K562 (cell line): Measurements from ENCODE around the gene NLGN4X. TPM values are rescaled to one million over a fixed set of nuclear protein-coding genes. Genes with fewer than 3 reads are reported as not detected.

Experiments
- ATAC-seq: fragments of 200-7000 bp; cut with Tn5 transposase; 3 replicates; pipeline ENCODE4 v1.9.1; 2020; ENCODE audit warnings: moderate library complexity
- BruUV-seq: library from RNA; stranded (reverse); fragments of 400-500 nt; replicated peaks from 2 replicates; lab custom pipeline; 2021; lab: Mats Ljungman, UMichigan
- CTCF ChIA-PET: fragments of 300-600 bp; formaldehyde crosslinking; extraction: SDS; loops from one replicate; lab custom pipeline; 2021; ENCODE audit warnings: low intra/inter-chr PET ratio; lab: Yijun Ruan, JAX
- POLR2A ChIA-PET: fragments of 300-600, 350-650 bp; sonication (Branson Sonifier 250); formaldehyde crosslinking; extraction: SDS; loops from one replicate; lab custom pipeline; 2021; ENCODE audit warnings: antibody characterized with exemption, inconsistent platforms; lab: Yijun Ruan, JAX
- DNase-seq, 4 experiments: peaks; one replicate each; pipeline versions ENCODE4 v3.0.0 to v3.0.0-alpha.2; 2011 to 2018; ENCODE audit warnings: low spot score in 3 of 4, mixed read lengths in 3 of 4; ENCODE audit errors: extremely low read depth in 1 of 4
- FAIRE-seq: peaks from 2 replicates; lab custom pipeline; 2011; peaks lifted over from hg19 to GRCh38; lab: Jason Lieb, UNC
- H2AFZ ChIP-seq: 2 replicates; pipeline ENCODE4 v1.6.0; 2011; ENCODE audit warnings: low read depth, low read length, control low read depth, inconsistent platforms
- H3K27ac ChIP-seq: fragments of 200-600 bp; 3 replicates; pipeline ENCODE4 v1.8.0; 2011; ENCODE audit warnings: low read depth, mild to moderate bottlenecking, control low read depth, inconsistent platforms, low read length, moderate library complexity, mixed read lengths; ENCODE audit errors: extremely low read depth
- H3K27me3 ChIP-seq, 2 experiments: fragments of 300-600 bp in 1 of 2; 2 replicates in 1 of 2; 3 replicates in 1 of 2; pipeline versions ENCODE4 v1.6.0 to v1.8.0; 2011; ENCODE audit warnings: inconsistent platforms in 2 of 2, low read length in 2 of 2, mild to moderate bottlenecking in 1 of 2, mixed read lengths in 1 of 2, moderate library complexity in 1 of 2; ENCODE audit not compliant: control insufficient read depth in 2 of 2, insufficient read depth in 2 of 2
- H3K36me3 ChIP-seq: fragments of 300-600 bp; 3 replicates; pipeline ENCODE4 v1.8.0; 2011; ENCODE audit warnings: mild to moderate bottlenecking, low read length, inconsistent platforms; ENCODE audit not compliant: control insufficient read depth, insufficient read depth
- H3K4me1 ChIP-seq, 2 experiments: fragments of 200-600 bp in 1 of 2; replicated peaks in 1 of 2; 2 replicates in 1 of 2; 3 replicates in 1 of 2; pipeline versions ENCODE4 v1.5.1 to v1.8.0; 2011; ENCODE audit warnings: inconsistent platforms in 2 of 2, low read length in 2 of 2, mild to moderate bottlenecking in 1 of 2, mixed read lengths in 1 of 2, moderate library complexity in 1 of 2; ENCODE audit not compliant: control insufficient read depth in 2 of 2, insufficient read depth in 2 of 2
- H3K4me2 ChIP-seq: 2 replicates; pipeline ENCODE4 v1.6.1; 2011; ENCODE audit warnings: low read length, control low read depth, inconsistent platforms, mixed read lengths; ENCODE audit not compliant: insufficient read depth
- H3K4me3 ChIP-seq: fragments of 200-600 bp; sonication (generic), shearing (Covaris generic); 2 replicates; pipeline ENCODE4 v1.5.1; 2016; ENCODE audit warnings: control low read depth, inconsistent platforms
- H3K79me2 ChIP-seq: fragments of 200-600 bp; 3 replicates; pipeline ENCODE4 v1.8.0; 2011; ENCODE audit warnings: low read length, inconsistent platforms; ENCODE audit not compliant: control insufficient read depth, insufficient read depth
- H3K9ac ChIP-seq, 2 experiments: 2 replicates each; pipeline versions ENCODE4 v1.6.0 to v1.6.1; 2011; ENCODE audit warnings: low read depth in 2 of 2, low read length in 2 of 2, control low read depth in 1 of 2, inconsistent platforms in 1 of 2, mild to moderate bottlenecking in 1 of 2, mixed read lengths in 1 of 2; ENCODE audit not compliant: insufficient read depth in 1 of 2
- H3K9me1 ChIP-seq: one replicate; pipeline ENCODE4 v1.6.0; 2011; ENCODE audit warnings: inconsistent platforms, mild to moderate bottlenecking, low read length, moderate library complexity; ENCODE audit not compliant: control insufficient read depth, insufficient read depth
- H3K9me3 ChIP-seq: replicated peaks from 2 replicates; pipeline ENCODE4 v1.5.1; 2011; ENCODE audit warnings: low read depth, low read length, inconsistent platforms; ENCODE audit not compliant: control insufficient read depth, insufficient read depth
- H4K20me1 ChIP-seq: replicated peaks from 2 replicates; pipeline ENCODE4 v1.6.1; 2011; ENCODE audit warnings: low read length, inconsistent platforms, mixed read lengths; ENCODE audit not compliant: control insufficient read depth, insufficient read depth
- CHD2 ChIP-seq: IDR thresholded peaks from 2 replicates; pipeline ENCODE4 v1.6.1; 2011; ENCODE audit warnings: low read depth, low read length
- CHD4 ChIP-seq: fragments of 200-600 bp; sonication (generic); IDR thresholded peaks from 3 replicates; pipeline ENCODE4 v1.6.1; 2012; ENCODE audit warnings: low read depth, mild to moderate bottlenecking, mixed read lengths, low read length, inconsistent platforms; ENCODE audit not compliant: insufficient read depth, insufficient replicate concordance, poor library complexity, severe bottlenecking
- HNRNPL ChIP-seq: fragments of 200-400 bp; formaldehyde crosslinking; IDR thresholded peaks from 2 replicates; pipeline ENCODE4 v1.6.1; 2017; ENCODE audit warnings: low read depth, mild to moderate bottlenecking, low read length
- NCOA6 ChIP-seq: fragments of 450-650 bp; IDR thresholded peaks from 2 replicates; pipeline ENCODE4 v1.6.1; 2017; ENCODE audit warnings: mild to moderate bottlenecking
- PHF8 ChIP-seq: fragments of 200-600 bp; sonication (generic); IDR thresholded peaks from 2 replicates; pipeline ENCODE4 v1.6.1; 2012; ENCODE audit warnings: mixed run types, mild to moderate bottlenecking, inconsistent platforms, low read length, moderate library complexity, borderline replicate concordance
- POLR2AphosphoS5 ChIP-seq: IDR thresholded peaks from 2 replicates; pipeline ENCODE4 v1.6.1; 2011; ENCODE audit warnings: mild to moderate bottlenecking, low read depth, low read length, moderate library complexity; ENCODE audit not compliant: control insufficient read depth, insufficient read depth
- RB1 ChIP-seq: fragments of 450-650 bp; IDR thresholded peaks from 2 replicates; pipeline ENCODE4 v1.6.1; 2017; ENCODE audit warnings: low read depth, mild to moderate bottlenecking
- SREBF1 ChIP-seq: fragments of 150-350 bp; IDR thresholded peaks from 2 replicates; pipeline ENCODE4 v1.6.1; 2014; ENCODE audit warnings: antibody characterized with exemption, low read depth, low read length, borderline replicate concordance
- SUPT5H ChIP-seq: fragments of 450-650 bp; IDR thresholded peaks from 2 replicates; pipeline ENCODE4 v1.6.1; 2016
- ZBTB40 ChIP-seq, 2 experiments: fragments of 450-650 bp in 1 of 2; sonication (generic) in 1 of 2; formaldehyde crosslinking in 1 of 2; IDR thresholded peaks; 2 replicates each; pipeline versions ENCODE4 v1.7.1 to v1.9.0; 2016 to 2022; ENCODE audit warnings: inconsistent platforms in 1 of 2, mild to moderate bottlenecking in 1 of 2, missing genetic modification reagents in 1 of 2
- ZNF263 ChIP-seq: sonication (generic); formaldehyde crosslinking; IDR thresholded peaks from 2 replicates; pipeline ENCODE4 v1.8.0; 2022; ENCODE audit warnings: mild to moderate bottlenecking, missing genetic modification reagents, borderline replicate concordance
- ZNF274 ChIP-seq: IDR thresholded peaks from 2 replicates; pipeline ENCODE4 v1.6.1; 2011; ENCODE audit warnings: low read depth, mild to moderate bottlenecking, low read length, moderate library complexity, borderline replicate concordance
- ZNF551 ChIP-seq: fragments of 250-450 bp; sonication (Bioruptor Pico); IDR thresholded peaks from 2 replicates; pipeline ENCODE4 v1.5.0; 2021; ENCODE audit warnings: mild to moderate bottlenecking, moderate library complexity
- ZNF766 ChIP-seq: fragments of 200-800 bp; sonication (Bioruptor generic); conservative IDR thresholded peaks from 2 replicates; pipeline ENCODE4 v1.6.1; 2016; ENCODE audit warnings: missing genetic modification characterization, missing compliant biosample characterization
- ZSCAN32 ChIP-seq: fragments of 450-650 bp; formaldehyde crosslinking; IDR thresholded peaks from 2 replicates; pipeline ENCODE4 v1.4.0; 2020; ENCODE audit warnings: mild to moderate bottlenecking, moderate library complexity
- WGBS: fragments of 100-300 bp; shearing (Covaris generic); methylation state at CpG from one replicate; pipeline ENCODE4 v1.1.6; 2016; ENCODE audit warnings: low coverage, mixed read lengths; ENCODE audit not compliant: insufficient coverage; ENCODE audit errors: missing lambda C conversion rate; 5-methylcytosine and 5-hydroxymethylcytosine counted together
- in situ Hi-C: fragments of 300-500 bp; cut with MboI; formaldehyde crosslinking; loops from 4 replicates; pipeline ENCODE4 v1.15.0; 2018; ENCODE audit warnings: inconsistent platforms, mixed read lengths
- intact Hi-C: fragments of 100-400 bp; cut with micrococcal nuclease; formaldehyde crosslinking; loops from 2 replicates; pipeline ENCODE4 v1.14.2; 2022
- polyA plus RNA-seq, 8 experiments: library from polyadenylated mRNA; depleted of rRNA in 4 of 8; stranded (reverse) in 5 of 8; unstranded in 3 of 8; fragments of >200 nt; fragmentation: Nextera tagmentation in 2 of 8; fragmentation: Illumina TruSeq in 1 of 8; extraction: Ambion mirVana in 2 of 8; extraction: Trizol in 1 of 8; gene quantifications; 2 replicates each; pipeline versions ENCODE4 v1.2.1 to v1.2.3, GENCODE V29; 2011 to 2014; ENCODE audit warnings: inconsistent platforms in 1 of 8, missing spikeins in 1 of 8
- total RNA-seq, 7 experiments: library from RNA; depleted of rRNA in 6 of 7; stranded (reverse); fragments of >200 nt in 6 of 7; fragmentation: Illumina TruSeq in 2 of 7; extraction: Trizol in 2 of 7; gene quantifications; 2 replicates each; pipeline versions ENCODE4 v1.2.1 to v1.2.3, GENCODE V29; 2011 to 2021; ENCODE audit warnings: low replicate concordance in 1 of 7

The NLGN4X gene
- total and polyA plus RNA-seq, 9 of the 15 experiments (the other 6 are each of a cell fraction or from before 2014, with no cell fraction given) = 0.07 TPM; not detected in 8

GRCh38 chrX:6053141-6053540 lies 175.5 kb downstream of the NLGN4X start:
- ATAC-seq = no peak
- POLR2A ChIA-PET = no interaction called here
- Histone ChIP-seq H3K27me3 (no peaks in the 10 kb centered on the region), H3K36me3 (no peaks in the 10 kb centered on the region), H3K9ac (no peak overlapping the region), H3K79me2 (no peaks in the 10 kb centered on the region), H3K4me3 (no peak overlapping the region), H4K20me1 (no peaks in the 10 kb centered on the region), H2AFZ (no peak overlapping the region), H3K27ac (no peak overlapping the region), H3K4me1 (no peaks in the 10 kb centered on the region), H3K9me1 (no peaks in the 10 kb centered on the region), H3K9me3 (no peaks in the 10 kb centered on the region), H3K4me2 (no peak overlapping the region)
- in situ Hi-C loops (no loop called here), intact Hi-C loops (no loop called here)
- CTCF ChIA-PET = no interaction called here
- BruUV-seq = no TSS peak
- 6% methylated on average over 2 of the region's 6 CpGs for WGBS
- no peak for FAIRE-seq
- DNase-seq = no peak
- no peak for TF ChIP-seq SREBF1
- no peak for TF ChIP-seq ZSCAN32 (CRISPR knock-in tag)
- TF ChIP-seq HNRNPL = no peak
- no peak for TF ChIP-seq ZNF766 (CRISPR knock-in tag)
- TF ChIP-seq RB1 = no peak
- TF ChIP-seq ZBTB40 (IDR thresholded peaks at IDR 0.05) = no peak
- TF ChIP-seq ZBTB40 (CRISPR knock-in tag; IDR thresholded peaks at IDR 0.05) = no peak
- no peak for TF ChIP-seq POLR2AphosphoS5
- TF ChIP-seq CHD2 = no peak
- TF ChIP-seq NCOA6 = no peak
- no peak for TF ChIP-seq ZNF274
- TF ChIP-seq ZNF551 = no peak
- no peak for TF ChIP-seq PHF8
- no peak for TF ChIP-seq SUPT5H
- no peak for TF ChIP-seq CHD4
- no peak for TF ChIP-seq ZNF263
